GM11168 (cell line): Measurements from ENCODE around the gene OR5A1.
"Not testable (repeated sequence)": the region's sequence is repeated elsewhere in the genome, so short reads cannot be mapped to it uniquely, and the experiment has no call there.

Experiments
- in situ Hi-C: fragments of 300-500 bp; cut with MboI; formaldehyde crosslinking; loops from one replicate; pipeline ENCODE4 v1.12.0; 2022; ENCODE audit warnings: low sequenced_read_pairs; ENCODE audit not compliant: unreplicated experiment

The OR5A1 gene

DNA sequence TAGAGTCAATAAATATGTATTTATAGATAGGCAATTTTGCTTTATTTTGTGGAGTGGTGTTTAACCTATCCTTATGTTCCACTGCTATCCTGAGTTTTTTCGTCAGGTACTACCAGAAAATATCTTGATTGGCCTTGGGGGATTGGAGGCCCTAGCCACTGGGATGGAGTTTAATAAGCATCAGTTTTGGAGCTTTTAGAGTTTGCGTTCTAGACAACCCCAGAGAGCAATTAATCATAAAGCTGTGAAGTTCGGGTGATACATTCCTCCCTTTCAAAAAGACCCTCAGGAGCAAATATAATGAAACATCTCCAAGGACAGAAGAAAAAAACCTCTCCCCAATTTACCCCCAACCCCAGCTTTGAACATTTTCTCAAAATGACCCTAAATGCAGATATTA, at the start of gene OR5A1:
OR5A1 (plus strand) TSS at position 301 of the 400 bp plus-strand sequence. CDS start 6,700 bp downstream, outside the sequence.
- in situ Hi-C loops, result no loop called here

- in situ Hi-C loops, result no loop called here
Observed at GRCh38 chr11:59394186-59394585, 42.1 kb upstream of the OR5A1 start.

DNA sequence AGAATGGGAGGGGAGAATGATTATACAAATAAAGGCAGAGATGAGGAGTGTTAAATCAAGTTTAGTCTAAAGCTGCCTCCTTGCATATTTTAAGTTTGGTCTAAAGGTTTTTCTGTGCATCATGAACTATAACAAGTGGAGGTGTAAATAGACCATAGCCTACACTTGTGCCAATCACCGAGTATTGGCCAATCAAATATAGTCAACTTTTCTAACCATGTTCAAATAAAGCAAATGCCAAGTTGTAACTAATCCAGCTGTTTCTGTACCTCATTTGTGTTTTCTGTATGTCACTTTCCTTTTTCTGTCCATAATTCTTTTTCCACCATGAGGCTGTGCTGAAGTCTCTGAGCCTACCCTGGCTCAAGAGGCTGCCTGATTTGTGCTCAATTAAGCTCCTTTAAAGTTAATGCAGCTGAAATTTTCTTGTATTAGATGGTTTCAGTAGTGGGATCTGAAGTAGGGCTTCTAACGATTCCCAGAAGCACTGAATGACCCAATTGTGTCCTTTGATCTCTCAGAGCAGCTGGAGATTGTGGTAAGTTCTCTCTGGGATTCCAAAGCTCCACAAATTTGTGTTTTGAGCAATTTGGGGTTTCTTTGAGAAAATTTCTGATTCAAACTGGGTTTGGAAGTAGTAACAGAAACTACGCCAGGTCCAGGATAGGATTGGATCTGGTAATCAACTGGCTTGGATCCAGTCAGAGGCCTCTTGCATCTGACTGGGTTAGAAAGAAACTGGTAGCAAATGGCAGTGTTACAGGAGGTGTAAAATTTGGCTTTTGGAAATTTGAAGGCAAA, 35.6 kb upstream of the OR5A1 start:
- in situ Hi-C loops, result no loop called here

DNA sequence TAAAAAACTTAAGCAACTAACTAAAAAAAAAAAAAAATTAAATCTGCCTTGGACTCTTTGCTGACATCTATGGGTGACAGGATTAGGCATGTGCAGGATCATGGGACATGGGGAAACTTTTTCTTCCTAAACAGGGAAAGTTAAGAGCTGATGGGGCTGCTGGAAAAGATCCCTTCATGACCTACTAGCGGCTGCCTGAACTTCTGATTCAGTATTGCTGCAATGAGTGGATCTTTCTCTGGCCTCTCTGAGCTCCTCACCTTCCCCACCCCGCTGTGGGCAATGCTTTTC, 35.1 kb upstream of the OR5A1 start:
- in situ Hi-C loops, result no loop called here

DNA sequence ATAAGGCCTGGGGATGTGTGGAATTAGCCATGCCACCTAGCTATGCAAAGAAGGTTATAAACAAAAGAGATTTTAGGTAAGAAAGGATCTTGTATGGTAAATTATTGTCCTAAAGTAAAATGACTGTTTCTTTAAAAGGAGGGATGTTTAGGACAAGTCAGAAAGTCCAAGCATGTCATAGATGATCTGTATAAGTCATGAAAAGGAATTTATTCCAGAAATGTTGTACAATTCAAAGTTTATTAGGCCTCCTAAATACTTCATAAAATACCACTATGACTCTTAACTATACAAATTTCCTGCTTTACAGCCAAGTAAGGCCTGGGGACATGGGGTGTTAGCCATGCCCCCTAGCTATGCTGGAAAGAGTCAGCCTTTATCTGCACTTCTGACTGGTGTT, 32.7 kb upstream of the OR5A1 start:
- in situ Hi-C loops, result no loop called here

- in situ Hi-C loops, result no loop called here
Observed at GRCh38 chr11:59413646-59414045, 22.6 kb upstream of the OR5A1 start.

- in situ Hi-C loops, result no loop called here
Observed at GRCh38 chr11:59415111-59415510, 21.2 kb upstream of the OR5A1 start.

DNA sequence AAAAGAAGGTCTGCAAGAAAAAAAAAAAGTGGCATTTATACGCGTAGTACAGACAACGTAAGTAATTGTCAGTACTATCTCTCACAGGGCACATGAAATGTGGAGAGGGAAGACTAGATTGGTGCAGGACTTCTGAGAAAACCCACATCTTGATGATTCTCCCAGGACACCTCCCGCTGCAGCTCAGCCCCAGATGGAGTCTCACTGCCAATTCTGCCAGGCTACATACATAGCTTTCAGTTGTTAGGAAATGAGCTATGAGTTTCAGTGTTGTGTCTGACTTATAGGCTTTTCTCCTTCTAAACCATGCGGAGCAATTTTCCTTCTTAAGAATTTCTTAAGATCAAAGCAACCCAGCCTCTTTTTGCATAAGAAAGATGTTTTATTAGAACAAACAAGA, 19.7 kb upstream of the OR5A1 start:
- in situ Hi-C loops, result no loop called here

DNA sequence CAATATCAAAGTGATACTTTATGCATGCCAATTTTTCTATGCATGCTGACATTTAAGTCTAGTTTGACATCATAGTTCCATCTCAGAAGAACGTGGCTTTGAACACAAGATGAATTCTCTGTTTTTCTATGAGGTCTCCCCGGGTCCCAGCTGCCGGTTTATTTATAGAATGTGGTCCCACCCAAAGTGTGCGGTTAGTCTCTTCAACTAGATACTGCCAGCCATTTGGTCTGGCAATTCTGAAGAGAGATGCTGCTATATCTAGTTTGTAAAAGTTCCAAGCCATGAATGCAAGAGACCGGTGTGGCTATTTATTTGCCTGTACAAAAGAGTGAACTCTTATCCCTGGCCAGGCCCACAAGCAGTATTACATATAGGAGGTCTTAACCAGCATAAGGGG, 19.2 kb upstream of the OR5A1 start:
- in situ Hi-C loops, result no loop called here

DNA sequence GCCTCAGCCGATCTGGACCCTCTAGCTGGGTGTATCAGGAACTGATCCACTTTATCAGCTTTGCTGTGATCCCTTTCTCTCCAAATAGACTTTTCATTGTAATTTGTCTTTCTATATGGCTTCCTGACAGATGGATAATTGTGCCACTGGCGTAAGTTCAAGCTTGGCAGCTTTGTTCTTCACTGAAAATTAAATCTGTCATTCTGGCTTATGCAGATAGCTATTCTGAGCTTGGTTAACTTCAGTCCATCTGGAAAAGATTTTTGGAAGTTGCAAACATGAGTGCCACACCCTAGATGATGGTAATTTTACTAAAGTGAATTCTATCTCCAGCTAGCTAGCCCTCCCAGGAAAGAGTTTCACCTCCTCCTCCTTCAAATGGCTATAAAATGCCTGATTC, 18.1 kb upstream of the OR5A1 start:
- in situ Hi-C loops, result no loop called here

DNA sequence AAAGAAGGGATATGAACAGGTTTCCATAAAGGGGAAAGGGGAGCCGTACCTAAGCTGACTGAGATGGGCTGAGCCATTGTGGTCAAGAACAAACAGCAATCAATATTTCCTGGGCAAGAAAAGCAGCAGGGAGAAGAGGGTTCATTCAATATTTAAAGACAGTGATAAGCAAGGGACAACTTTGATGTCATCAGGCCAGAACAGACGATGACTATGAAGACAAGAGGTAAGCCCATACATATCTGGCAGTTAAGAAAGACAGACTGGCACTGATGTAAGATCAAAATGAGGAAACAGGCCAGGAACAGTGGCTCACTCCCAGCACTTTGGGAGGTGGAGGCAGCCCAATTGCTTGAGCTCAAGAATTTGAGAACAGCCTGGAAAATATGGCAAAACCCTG, 12.4 kb upstream of the OR5A1 start:
- in situ Hi-C loops, result loop anchor here (10.0 kb wide), 1 partner anchor 249 kb away; the partner anchor contains the start of gene DTX4

GRCh38 chr11:59425131-59425530, 11.1 kb upstream of the OR5A1 start:
- in situ Hi-C loops, result loop anchor here (10.0 kb wide), 1 partner anchor 250 kb away; the partner anchor contains the start of gene DTX4

GRCh38 chr11:59426361-59427067, 9.8 kb upstream of the OR5A1 start, which contains the start of gene OR5A2:
OR5A2 (minus strand) TSS chr11:59426413; CDS start chr11:59422953, 3,460 bp downstream.
- in situ Hi-C loops, result loop anchor here (10.0 kb wide), 1 partner anchor 252 kb away; the partner anchor contains the start of gene DTX4

DNA sequence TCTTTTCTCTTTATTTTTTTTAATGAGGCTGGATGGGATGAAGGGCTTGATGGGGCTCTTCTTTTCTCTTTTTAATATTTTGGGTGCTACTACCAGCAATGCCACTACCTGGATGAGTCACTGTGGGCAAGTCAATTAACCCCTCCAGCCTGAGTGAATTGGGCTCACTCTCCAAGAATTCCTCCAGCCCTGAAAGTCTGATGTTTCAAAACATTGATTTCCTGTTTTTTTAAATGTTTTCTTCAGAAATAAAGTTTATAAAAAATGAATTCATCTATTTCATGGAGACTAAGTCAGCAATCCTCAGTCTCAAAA, 9.2 kb upstream of the OR5A1 start:
- in situ Hi-C loops, result loop anchor here (10.0 kb wide), 1 partner anchor 252 kb away; the partner anchor contains the start of gene DTX4

DNA sequence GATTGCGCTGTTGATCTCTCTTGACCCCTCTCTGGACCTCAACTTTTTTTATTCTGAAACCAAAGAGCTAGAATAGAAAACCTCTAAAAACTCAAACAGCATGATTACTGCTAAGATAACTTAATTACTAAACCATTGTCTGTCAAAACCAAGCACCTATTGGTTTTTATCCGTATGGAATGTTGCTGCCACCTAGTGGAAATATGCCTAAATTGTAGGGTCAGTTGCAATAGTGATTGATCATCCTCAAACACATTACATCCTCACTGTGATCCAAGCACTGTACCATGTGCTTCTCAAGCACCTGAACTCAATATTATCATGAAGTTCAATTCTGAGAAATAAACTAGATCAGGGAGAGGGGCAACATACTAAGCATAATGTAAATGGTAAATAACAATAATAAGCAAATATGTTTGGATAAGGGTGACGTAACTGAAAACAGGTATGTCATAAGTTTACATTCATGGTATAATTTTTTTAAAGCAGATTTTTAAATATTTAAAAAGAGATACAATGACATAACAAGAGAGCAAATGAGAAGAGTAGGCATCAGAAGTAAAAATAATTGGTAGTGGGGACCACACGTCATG, 6.2 kb upstream of the OR5A1 start:
- in situ Hi-C loops, result loop anchor here (10.0 kb wide), 1 partner anchor 255 kb away; the partner anchor contains the start of gene DTX4

GRCh38 chr11:59437770-59438169, 1.5 kb downstream of the OR5A1 start:
- in situ Hi-C loops, result no loop called here

DNA sequence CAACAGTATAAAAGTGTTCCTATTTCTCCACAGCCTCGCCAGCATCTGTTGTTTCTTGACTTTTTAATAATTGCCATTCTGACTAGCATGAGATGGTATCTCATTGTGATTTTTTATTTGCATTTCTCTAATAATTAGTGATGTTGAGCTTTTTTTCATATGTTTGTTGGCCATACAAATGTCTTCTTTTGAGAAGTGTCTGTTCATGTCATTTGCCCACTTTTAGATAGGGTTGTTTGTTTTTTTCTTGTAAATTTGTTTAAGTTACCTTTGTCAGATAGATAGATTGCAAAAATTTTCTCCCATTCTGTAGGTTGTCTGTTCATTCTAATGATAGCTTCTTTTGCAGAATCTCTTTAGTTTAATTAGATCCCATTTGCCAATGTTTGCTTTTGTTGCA, 9.4 kb downstream of the OR5A1 start:
- in situ Hi-C loops, result not testable (repeated sequence)

- in situ Hi-C loops, result no loop called here
Observed at GRCh38 chr11:59448484-59448883, 12.2 kb downstream of the OR5A1 start.

DNA sequence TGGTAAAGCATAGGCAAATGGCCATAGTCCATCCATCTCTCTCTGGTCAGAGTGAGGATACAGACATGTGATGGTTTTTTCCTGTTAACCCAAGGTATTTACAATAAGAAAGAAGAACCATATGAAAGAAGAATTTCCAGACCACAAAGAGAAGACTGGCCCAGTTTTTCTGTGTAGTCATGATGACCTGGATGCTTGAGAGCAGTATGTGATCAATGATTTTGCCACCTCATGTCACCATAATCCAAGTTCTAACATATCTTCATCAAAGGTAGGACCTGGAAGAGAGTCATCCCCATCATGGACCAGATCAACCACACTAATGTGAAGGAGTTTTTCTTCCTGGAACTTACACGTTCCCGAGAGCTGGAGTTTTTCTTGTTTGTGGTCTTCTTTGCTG, 20.4 kb downstream of the OR5A1 start, which contains the start of gene OR4D6:
OR4D6 (plus strand) TSS at position 301 of the 400 bp plus-strand sequence; CDS start at position 301, 0 bp downstream.
- in situ Hi-C loops, result no loop called here

- in situ Hi-C loops, result no loop called here
Observed at GRCh38 chr11:59459916-59460315, 23.6 kb downstream of the OR5A1 start.

DNA sequence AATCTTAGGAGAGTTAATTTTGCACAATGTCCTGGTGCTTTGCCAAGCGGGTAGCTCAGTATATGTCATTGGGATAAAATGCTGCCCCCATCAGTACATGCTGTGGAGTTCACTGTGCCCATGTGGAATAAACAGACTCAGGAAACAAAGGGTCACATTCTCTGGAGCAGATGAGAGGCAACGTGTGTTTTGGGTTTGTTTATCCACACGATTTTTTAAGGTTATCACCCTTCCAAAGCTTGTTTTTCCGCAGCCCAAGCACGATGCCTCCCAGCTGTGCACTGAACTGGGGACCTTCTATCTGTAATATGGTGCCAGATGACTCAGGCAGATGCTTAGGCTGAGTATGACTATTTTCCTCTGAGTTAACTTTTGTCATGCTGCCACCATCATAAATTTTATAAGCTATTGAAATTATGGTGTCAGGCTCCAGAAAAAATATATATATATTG, 26.9 kb downstream of the OR5A1 start:
- in situ Hi-C loops, result no loop called here
